Measurements from ENCODE around the gene HOXA11.

DNA sequence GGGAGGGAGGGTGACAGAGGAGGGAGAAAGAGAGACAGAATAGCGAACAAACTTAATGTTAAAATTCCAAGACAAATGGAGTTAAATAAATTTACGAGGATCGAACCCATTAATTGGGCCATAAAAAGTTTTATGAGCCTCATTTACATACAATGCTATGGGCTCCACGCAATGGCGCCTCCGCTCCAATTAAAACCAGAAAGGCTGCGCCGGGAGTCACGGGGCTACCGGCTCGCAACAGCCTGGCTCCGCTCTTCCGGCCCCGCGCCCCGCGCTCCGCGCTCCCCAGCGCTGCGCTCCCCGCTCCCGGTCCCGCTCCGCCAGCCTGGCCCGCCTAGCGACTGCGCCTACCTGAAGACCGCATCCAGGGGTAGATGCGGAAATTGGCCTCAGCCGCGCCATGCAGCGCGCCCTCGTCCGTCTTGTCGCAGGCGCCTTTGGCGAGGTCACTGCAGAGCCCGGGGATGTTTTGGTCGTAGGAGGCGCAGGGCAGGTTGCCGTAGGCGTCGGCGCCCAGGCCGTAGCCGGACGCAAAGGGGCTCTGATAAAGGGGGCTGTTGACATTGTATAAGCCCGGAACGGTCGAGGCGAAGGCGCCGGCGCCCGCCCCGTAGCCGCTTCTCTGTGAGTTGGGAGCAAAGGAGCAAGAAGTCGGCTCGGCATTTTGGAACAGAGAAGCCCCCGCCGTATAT lies 29.1 kb downstream of the HOXA11 start:
- TF ChIP-seq POLR2A (IDR thresholded peaks at IDR 0.05; ENCODE audit: low read length) (no peak), GATA1 (IDR thresholded peaks at IDR 0.05; ENCODE audit: low read depth, low read length) (no peak)
